ENCODE results near the gene PRR35.

Gene PRR35

GRCh38 chr16:564690-565418 lies 4.7 kb downstream of the PRR35 start:
- H3K4me3 ChIP-seq (ENCODE audit: low read depth in 1 of 2, low read length in 2 of 2): no peak overlapping the region
- H3K9ac ChIP-seq (ENCODE audit: low read depth in 1 of 2, low read length in 2 of 2): no peak overlapping the region
- no peaks in the 10 kb centered on the region for H3K36me3 ChIP-seq (ENCODE audit: control insufficient read depth in 1 of 2, insufficient read depth in 2 of 2, low read length in 2 of 2)
- H3K27ac ChIP-seq (ENCODE audit: low read depth, low read length): no peak overlapping the region
- peaks cover 31 to 36% of the 10 kb centered on the region in 2 donors for H3K4me1 ChIP-seq (ENCODE audit: control insufficient read depth in 1 of 2, insufficient read depth in 2 of 2, low read length in 2 of 2)
- H3K9me3 ChIP-seq (ENCODE audit: control insufficient read depth in 1 of 2, low read length in 2 of 2): no peaks in the 10 kb centered on the region
- peaks cover 13 to 21% of the 10 kb centered on the region in 2 donors for H3K27me3 ChIP-seq (ENCODE audit: control insufficient read depth in 1 of 2, insufficient read depth in 2 of 2, low read length in 2 of 2)

DNA sequence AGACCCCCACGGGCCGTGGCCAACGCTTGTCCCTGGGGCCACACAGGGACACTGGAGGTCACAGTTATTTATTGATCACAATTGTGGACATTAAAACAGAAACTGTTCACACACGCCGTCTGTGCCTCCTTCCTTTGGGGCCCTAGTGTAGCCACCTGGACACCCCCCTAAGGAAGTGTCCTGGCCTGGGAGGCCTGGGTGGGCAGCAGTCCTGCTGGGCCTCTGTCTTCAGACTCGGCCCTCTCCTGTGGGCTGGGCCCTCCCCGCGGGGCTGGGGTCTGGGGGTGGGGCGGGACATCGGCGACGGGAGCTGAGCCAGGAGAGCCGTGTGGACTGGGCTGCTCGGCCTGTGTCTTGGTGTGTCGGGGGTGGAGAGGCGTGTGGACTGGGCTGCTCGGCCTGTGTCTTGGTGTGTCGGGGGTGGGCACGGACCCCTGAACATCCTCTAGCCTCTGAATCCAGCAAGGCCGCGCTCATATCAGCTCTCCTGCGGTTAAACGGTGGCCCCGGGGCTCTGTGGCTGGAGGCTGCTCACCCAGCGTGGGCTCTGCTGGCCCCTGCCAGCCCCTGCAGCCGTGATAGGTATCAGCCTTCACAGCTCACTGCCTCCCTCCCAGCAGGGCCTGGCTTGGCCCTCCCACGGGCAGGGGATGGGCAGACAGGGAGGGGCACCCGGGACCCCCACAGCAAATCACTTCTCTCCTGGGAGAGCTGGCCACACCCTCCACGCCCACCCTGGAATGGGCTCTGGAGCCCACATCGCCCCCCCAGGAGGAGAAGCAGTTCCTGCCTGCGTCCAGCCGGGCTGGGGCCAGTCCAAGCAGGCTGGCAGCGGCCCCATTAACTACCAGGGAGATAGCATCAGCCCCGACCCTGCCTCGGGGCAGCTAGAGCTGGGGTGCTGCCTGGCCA lies 5.5 kb downstream of the PRR35 start:
- H3K4me3 ChIP-seq (ENCODE audit: low read depth in 1 of 2, low read length in 2 of 2): no peak overlapping the region
- H3K27me3 ChIP-seq (ENCODE audit: control insufficient read depth in 1 of 2, insufficient read depth in 2 of 2, low read length in 2 of 2): peaks cover 13 to 21% of the 10 kb centered on the region in 2 donors

GRCh38 chr16:566475-567372 lies 6.5 kb downstream of the PRR35 start, which contains the start of gene NHLRC4:
TSS of gene NHLRC4 (plus strand) at chr16:567005. CDS start at chr16:568048, 1,043 bp downstream.
- Histone ChIP-seq H3K4me3 (ENCODE audit: low read depth in 1 of 2, low read length in 2 of 2) (peak within 1 kb of the TSS; percentile 50 to 58), H3K27ac (ENCODE audit: low read depth, low read length) (peak within 1 kb of the TSS; percentile 20), H3K9me3 (ENCODE audit: control insufficient read depth in 1 of 2, low read length in 2 of 2) (no peaks in the 10 kb centered on the region), H3K4me1 (ENCODE audit: control insufficient read depth in 1 of 2, insufficient read depth in 2 of 2, low read length in 2 of 2) (peaks cover 31 to 45% of the 10 kb centered on the region in 2 donors), H3K9ac (ENCODE audit: low read depth in 1 of 2, low read length in 2 of 2) (peak within 1 kb of the TSS; percentile 47 to 68), H3K36me3 (ENCODE audit: control insufficient read depth in 1 of 2, insufficient read depth in 2 of 2, low read length in 2 of 2) (no peaks in the 10 kb centered on the region), H3K27me3 (ENCODE audit: control insufficient read depth in 1 of 2, insufficient read depth in 2 of 2, low read length in 2 of 2) (peaks cover 3 to 11% of the 10 kb centered on the region in 2 donors)

More for the DNA sequence above, 5.5 kb downstream of the PRR35 start:
- Histone ChIP-seq H3K4me1 (ENCODE audit: control insufficient read depth in 1 of 2, insufficient read depth in 2 of 2, low read length in 2 of 2) (peaks cover 31 to 39% of the 10 kb centered on the region in 2 donors), H3K27ac (ENCODE audit: low read depth, low read length) (no peak overlapping the region), H3K9me3 (ENCODE audit: control insufficient read depth in 1 of 2, low read length in 2 of 2) (no peaks in the 10 kb centered on the region), H3K9ac (ENCODE audit: low read depth in 1 of 2, low read length in 2 of 2) (no peak overlapping the region), H3K36me3 (ENCODE audit: control insufficient read depth in 1 of 2, insufficient read depth in 2 of 2, low read length in 2 of 2) (no peaks in the 10 kb centered on the region)

DNA sequence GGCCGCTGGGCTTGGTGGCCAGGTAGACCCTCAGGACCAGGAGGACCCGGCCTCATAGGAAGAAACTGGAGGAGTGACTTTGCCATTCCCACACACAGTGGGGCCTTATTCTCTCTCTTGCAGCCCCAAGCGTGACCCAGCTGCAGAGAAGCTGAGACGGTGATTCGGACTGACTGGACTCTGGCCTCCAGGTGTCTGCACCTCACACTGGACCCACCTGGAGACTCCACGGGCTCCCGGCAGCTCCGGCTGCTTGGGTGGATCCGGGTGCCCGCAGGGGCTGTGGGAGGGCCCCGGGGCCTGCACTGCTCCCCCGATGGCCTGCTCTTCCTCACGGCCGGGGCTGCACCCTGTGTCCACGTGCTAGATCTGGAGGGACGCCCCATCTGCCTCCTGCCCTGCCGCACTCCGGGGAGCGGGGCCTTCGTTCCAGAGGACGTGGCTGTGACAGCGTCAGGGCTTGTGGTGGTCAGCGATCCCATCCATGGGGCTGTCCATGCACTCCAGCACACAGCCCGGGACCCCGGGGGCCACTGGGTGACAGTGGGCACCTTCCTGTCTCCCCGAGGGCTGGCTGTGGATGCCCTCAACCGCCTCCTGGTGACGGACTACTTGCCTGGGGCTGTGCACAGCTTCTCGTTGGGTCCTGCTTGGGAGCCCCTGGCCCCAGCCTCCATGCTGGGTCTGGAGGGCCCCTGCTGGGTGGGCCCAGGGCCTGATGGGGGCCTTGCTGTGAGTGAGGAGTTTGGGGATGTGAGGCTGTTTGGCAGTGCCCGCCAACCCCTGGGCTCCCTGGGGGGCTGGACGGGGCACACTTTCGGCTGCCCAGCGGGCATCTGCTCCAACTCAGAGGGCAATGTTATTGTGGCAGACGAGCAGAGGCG lies 7.4 kb downstream of the PRR35 start:
- H3K27me3 ChIP-seq (ENCODE audit: control insufficient read depth in 1 of 2, insufficient read depth in 2 of 2, low read length in 2 of 2): peaks cover 0 to 2% of the 10 kb centered on the region in 2 donors
- H3K27ac ChIP-seq (ENCODE audit: low read depth, low read length): no peak overlapping the region
- H3K9me3 ChIP-seq (ENCODE audit: control insufficient read depth in 1 of 2, low read length in 2 of 2): no peaks in the 10 kb centered on the region
- H3K36me3 ChIP-seq (ENCODE audit: control insufficient read depth in 1 of 2, insufficient read depth in 2 of 2, low read length in 2 of 2): no peaks in the 10 kb centered on the region
- peaks cover 31 to 45% of the 10 kb centered on the region in 2 donors for H3K4me1 ChIP-seq (ENCODE audit: control insufficient read depth in 1 of 2, insufficient read depth in 2 of 2, low read length in 2 of 2)
- peak overlapping the region; percentile 50 to 58 for H3K4me3 ChIP-seq (ENCODE audit: low read depth in 1 of 2, low read length in 2 of 2)
- peak overlapping the region; percentile 47 to 68 for H3K9ac ChIP-seq (ENCODE audit: low read depth in 1 of 2, low read length in 2 of 2)

GRCh38 chr16:568401-569258 lies 8.4 kb downstream of the PRR35 start:
- no peaks in the 10 kb centered on the region for H3K36me3 ChIP-seq (ENCODE audit: control insufficient read depth in 1 of 2, insufficient read depth in 2 of 2, low read length in 2 of 2)
- H3K27me3 ChIP-seq (ENCODE audit: control insufficient read depth in 1 of 2, insufficient read depth in 2 of 2, low read length in 2 of 2): no peaks in the 10 kb centered on the region
- peak overlapping the region; percentile 57 to 68 for H3K4me3 ChIP-seq (ENCODE audit: low read depth in 1 of 2, low read length in 2 of 2)
- H3K4me1 ChIP-seq (ENCODE audit: control insufficient read depth in 1 of 2, insufficient read depth in 2 of 2, low read length in 2 of 2): peaks cover 31 to 45% of the 10 kb centered on the region in 2 donors
- H3K27ac ChIP-seq (ENCODE audit: low read depth, low read length): no peak overlapping the region
- peak overlapping the region; percentile 54 to 58 for H3K9ac ChIP-seq (ENCODE audit: low read depth in 1 of 2, low read length in 2 of 2)
- no peaks in the 10 kb centered on the region for H3K9me3 ChIP-seq (ENCODE audit: control insufficient read depth in 1 of 2, low read length in 2 of 2)

DNA sequence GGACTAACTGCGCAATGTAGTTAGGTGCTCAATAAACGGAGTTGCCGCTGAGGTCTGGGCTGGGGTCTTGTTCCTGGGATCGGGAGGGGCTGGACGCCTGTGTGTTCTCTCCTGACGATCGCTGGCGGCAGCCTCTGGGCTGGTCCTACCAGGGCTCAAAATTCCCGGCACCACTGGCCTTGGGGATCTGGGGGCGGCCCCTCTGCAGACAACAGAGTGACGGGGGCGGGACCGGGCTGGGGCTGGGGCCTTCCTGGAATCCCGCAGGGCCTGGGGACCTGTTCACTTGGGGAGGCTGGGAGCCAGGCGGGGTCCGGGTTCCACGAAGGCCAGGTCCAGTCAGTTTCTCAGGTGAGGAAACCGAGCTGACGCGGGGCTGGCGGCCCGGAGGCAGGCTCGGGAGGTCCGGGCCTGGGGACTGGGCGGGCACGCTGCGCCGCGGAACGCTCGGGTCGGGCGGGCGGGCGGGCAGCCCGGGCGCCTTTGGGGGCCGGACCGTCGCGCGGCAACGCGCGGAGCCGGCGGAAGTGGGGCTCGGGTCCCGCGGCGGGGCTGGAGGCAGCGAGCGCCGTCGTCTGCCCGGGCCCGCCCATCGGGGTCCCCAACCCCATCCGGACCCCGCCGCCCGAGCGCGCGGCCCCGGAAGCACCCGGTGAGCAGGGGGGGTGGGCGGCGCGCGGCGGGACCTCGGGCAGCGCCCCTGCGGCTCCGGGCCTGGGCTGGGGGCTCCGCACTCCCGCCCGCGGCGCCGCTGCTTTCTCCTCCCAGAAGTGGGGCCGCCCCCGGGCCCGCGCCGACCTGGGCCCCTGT lies 9.5 kb downstream of the PRR35 start, which contains the start of gene PIGQ:
TSS of gene PIGQ (plus strand) at position 524 of the 810 bp plus-strand sequence. CDS start 4,107 bp downstream, outside the sequence.
- Histone ChIP-seq H3K27me3 (ENCODE audit: control insufficient read depth in 1 of 2, insufficient read depth in 2 of 2, low read length in 2 of 2) (no peaks in the 10 kb centered on the region), H3K9me3 (ENCODE audit: control insufficient read depth in 1 of 2, low read length in 2 of 2) (no peaks in the 10 kb centered on the region), H3K4me1 (ENCODE audit: control insufficient read depth in 1 of 2, insufficient read depth in 2 of 2, low read length in 2 of 2) (peaks cover 31 to 45% of the 10 kb centered on the region in 2 donors), H3K27ac (ENCODE audit: low read depth, low read length) (no peak within 1 kb of the TSS), H3K4me3 (ENCODE audit: low read depth in 1 of 2, low read length in 2 of 2) (peak within 1 kb of the TSS; percentile 71 to 87), H3K9ac (ENCODE audit: low read depth in 1 of 2, low read length in 2 of 2) (peak within 1 kb of the TSS; percentile 57 to 58), H3K36me3 (ENCODE audit: control insufficient read depth in 1 of 2, insufficient read depth in 2 of 2, low read length in 2 of 2) (peaks cover 0 to 4% of the 10 kb centered on the region in 2 donors)

GRCh38 chr16:572865-573650 lies 12.9 kb downstream of the PRR35 start:
- H3K9ac ChIP-seq (ENCODE audit: low read depth in 1 of 2, low read length in 2 of 2): no peak overlapping the region
- peaks cover 0 to 12% of the 10 kb centered on the region in 2 donors for H3K36me3 ChIP-seq (ENCODE audit: control insufficient read depth in 1 of 2, insufficient read depth in 2 of 2, low read length in 2 of 2)
- no peak overlapping the region for H3K27ac ChIP-seq (ENCODE audit: low read depth, low read length)
- peaks cover 13 to 22% of the 10 kb centered on the region in 2 donors for H3K4me1 ChIP-seq (ENCODE audit: control insufficient read depth in 1 of 2, insufficient read depth in 2 of 2, low read length in 2 of 2)
- no peak overlapping the region for H3K4me3 ChIP-seq (ENCODE audit: low read depth in 1 of 2, low read length in 2 of 2)
- no peaks in the 10 kb centered on the region for H3K27me3 ChIP-seq (ENCODE audit: control insufficient read depth in 1 of 2, insufficient read depth in 2 of 2, low read length in 2 of 2)
- H3K9me3 ChIP-seq (ENCODE audit: control insufficient read depth in 1 of 2, low read length in 2 of 2): no peaks in the 10 kb centered on the region
